ENCODE measurements around the gene ASB6. TPM values are rescaled to one million over a fixed set of nuclear protein-coding genes. Genes with fewer than 3 reads are reported as not detected.

Gene ASB6
- total and polyA plus RNA-seq, 7 donors, result 6.3 to 20.2 (median 8.9) TPM

DNA sequence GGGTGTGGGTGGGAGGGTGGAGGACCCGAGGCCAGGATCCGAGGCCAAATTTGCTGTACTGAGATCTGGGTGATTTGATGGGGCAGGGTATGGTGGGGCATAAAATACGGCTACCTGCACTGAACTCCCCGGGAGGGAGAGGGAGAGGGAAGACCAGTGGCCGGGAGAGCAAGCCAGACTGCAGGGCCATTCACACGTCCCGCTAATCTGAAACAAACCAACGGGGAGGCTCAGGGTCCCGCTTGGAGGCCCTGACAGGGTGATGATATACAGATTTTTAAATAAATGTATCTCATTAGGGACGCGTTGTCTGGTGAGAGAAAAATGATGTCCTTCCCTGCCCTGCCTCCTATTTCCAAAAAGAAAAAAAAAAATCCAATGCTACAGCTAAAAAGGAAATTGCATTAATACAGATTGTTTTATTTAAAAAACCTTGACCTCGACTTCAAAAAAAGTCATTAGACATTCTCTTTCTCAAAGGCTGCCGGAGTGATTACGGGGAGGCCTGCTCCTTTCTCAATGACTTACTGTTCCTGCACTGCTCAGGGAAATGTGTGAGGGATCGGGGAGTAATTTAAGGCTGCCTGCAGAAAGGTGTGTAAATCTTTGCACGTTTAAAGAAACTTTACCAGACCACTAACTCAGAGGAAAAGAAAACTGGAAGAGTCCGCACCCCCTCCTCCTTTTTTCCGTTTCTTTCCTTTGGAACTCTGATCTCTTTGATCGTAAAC, 12.0 kb upstream of the ASB6 start:
- no peak overlapping the region for H3K4me3 ChIP-seq
- no peaks in the 10 kb centered on the region for H3K36me3 ChIP-seq (ENCODE audit: insufficient read depth in 1 of 2, low read depth in 1 of 2)
- ATAC-seq, result no peak
- no peak for DNase-seq
- H3K27me3 ChIP-seq (ENCODE audit: insufficient read depth in 3 of 3, low read length in 2 of 3), result peaks cover 0 to 4% (median 0%) of the 10 kb centered on the region in 3 donors
- H3K27ac ChIP-seq, result no peak overlapping the region
- TF ChIP-seq, protein P1, sequence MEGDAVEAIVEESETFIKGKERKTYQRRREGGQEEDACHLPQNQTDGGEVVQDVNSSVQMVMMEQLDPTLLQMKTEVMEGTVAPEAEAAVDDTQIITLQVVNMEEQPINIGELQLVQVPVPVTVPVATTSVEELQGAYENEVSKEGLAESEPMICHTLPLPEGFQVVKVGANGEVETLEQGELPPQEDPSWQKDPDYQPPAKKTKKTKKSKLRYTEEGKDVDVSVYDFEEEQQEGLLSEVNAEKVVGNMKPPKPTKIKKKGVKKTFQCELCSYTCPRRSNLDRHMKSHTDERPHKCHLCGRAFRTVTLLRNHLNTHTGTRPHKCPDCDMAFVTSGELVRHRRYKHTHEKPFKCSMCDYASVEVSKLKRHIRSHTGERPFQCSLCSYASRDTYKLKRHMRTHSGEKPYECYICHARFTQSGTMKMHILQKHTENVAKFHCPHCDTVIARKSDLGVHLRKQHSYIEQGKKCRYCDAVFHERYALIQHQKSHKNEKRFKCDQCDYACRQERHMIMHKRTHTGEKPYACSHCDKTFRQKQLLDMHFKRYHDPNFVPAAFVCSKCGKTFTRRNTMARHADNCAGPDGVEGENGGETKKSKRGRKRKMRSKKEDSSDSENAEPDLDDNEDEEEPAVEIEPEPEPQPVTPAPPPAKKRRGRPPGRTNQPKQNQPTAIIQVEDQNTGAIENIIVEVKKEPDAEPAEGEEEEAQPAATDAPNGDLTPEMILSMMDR (IDR thresholded peaks at IDR 0.05), result no peak
- intact Hi-C loops (cut with DNase I), result no loop called here
- 44 to 47% (median 45%) methylated on average over 19 of the region's 19 CpGs for WGBS, 3 donors
- H3K9me3 ChIP-seq, result no peaks in the 10 kb centered on the region
- no peaks in the 10 kb centered on the region for H3K4me1 ChIP-seq

DNA sequence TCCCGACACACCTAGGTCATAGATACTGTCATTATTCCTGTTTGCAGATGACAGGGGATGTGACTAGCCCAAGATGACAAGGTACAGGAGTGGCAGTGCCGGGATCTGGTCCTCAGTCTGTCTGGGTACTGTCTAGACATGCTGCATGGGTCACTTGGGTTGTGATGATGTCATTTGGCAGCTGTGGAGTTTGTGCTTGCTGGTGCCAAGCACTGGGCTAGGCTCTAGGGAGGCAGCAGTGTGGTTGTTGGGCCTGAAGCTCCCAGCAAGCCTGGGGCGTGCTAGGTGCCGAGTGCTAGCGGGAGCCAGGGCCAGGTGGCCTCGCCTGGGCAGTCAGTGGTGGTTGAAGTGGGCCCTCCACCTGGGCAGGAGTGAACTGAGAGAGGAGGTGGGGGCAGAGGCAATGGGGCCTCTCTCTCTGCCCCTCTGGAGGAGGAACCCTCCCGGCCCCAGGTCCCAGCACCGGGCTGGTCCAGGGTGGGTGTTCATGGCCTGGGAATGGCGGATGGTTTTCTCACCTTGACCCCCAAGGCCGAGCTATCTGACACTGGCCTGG, 8.8 kb upstream of the ASB6 start:
- H3K4me3 ChIP-seq, result no peak overlapping the region
- TF ChIP-seq, protein P1 (IDR thresholded peaks at IDR 0.05), result no peak
- no peak overlapping the region for H3K27ac ChIP-seq
- H3K27me3 ChIP-seq (ENCODE audit: insufficient read depth in 3 of 3, low read length in 2 of 3), result no peaks in the 10 kb centered on the region
- no peaks in the 10 kb centered on the region for H3K36me3 ChIP-seq (ENCODE audit: insufficient read depth in 1 of 2, low read depth in 1 of 2)
- H3K4me1 ChIP-seq, result no peaks in the 10 kb centered on the region
- 84 to 86% (median 84%) methylated on average over 10 of the region's 10 CpGs for WGBS, 3 donors
- intact Hi-C loops (cut with DNase I), result no loop called here
- ATAC-seq, result no peak
- H3K9me3 ChIP-seq, result no peaks in the 10 kb centered on the region
- no peak for DNase-seq

DNA sequence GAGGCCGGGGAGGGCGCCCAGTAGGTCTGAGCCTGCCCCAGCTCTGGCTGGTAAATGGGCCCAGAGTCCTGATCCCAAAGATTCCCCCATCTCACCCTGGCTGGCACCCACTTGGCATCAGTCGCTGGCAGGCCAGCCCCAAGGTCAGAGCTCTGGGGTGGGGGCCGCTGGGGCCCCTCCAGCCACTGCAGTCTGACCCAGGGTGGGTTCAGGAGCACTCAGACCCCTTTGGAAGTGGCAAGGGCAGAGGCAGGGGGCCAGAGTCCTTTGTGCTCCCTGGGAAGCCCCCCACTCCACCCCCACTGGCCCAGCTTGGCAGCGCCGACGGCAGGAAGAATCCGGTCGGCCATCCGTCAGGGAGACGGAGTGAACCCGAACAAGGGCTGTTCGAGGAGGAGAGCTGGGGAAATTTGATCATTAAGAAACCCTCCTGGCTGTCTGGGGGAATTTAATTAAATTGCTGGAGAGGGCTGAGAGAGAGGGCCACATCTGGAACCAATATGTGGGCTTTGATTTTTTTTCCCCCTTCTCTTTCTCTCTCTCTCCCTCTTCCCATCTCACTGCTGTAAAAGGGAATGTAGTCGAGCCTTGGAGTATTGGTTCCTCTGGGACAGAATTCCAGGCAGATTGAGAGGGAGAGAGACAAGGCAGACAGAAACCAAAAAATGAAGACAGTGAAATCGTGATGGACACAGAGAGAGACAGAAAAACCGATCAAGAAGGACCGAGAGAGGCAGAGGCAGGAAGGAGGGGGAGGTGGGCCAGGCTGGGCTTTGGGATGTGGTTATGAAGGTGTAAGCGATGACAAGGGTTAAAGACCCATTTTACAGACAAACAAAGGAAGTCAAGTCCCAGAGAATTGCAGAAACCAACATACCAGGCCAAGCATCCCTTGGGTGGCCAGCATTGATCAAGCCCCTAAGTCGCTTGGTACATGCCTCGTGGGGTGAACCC, 8.1 kb upstream of the ASB6 start:
- Histone ChIP-seq H3K4me1 (no peaks in the 10 kb centered on the region), H3K36me3 (ENCODE audit: insufficient read depth in 1 of 2, low read depth in 1 of 2) (no peaks in the 10 kb centered on the region), H3K9me3 (no peaks in the 10 kb centered on the region), H3K4me3 (no peak overlapping the region), H3K27ac (no peak overlapping the region), H3K27me3 (ENCODE audit: insufficient read depth in 3 of 3, low read length in 2 of 3) (no peaks in the 10 kb centered on the region)
- ATAC-seq, result no peak
- TF ChIP-seq, protein P1 (IDR thresholded peaks at IDR 0.05), result no peak
- no peak for DNase-seq
- intact Hi-C loops (cut with DNase I), result no loop called here
- 77 to 82% (median 79%) methylated on average over 20 of the region's 20 CpGs for WGBS, 3 donors

DNA sequence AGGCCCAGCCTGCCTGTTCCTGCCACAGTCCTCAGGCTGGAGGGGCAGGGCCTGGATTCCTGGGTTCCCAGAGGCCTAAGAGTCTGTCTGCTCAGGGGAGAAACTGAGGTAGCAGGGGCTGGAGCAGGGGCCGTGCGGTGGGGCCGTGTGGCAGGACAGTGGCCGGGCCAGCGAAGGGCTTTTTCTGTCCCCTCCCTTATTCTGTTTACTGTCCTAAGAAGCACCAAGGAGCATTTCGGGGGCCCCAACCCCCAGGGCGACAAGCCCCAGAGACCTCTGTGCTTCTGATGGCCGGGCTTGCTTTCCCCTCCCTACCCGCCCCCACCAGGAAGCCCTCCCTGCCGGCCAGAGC, 6.8 kb upstream of the ASB6 start:
- 61 to 79% (median 71%) methylated on average over 6 to 10 of the region's 10 CpGs for WGBS, 3 donors
- TF ChIP-seq, protein P1 (IDR thresholded peaks at IDR 0.05), result no peak
- Histone ChIP-seq H3K4me1 (no peaks in the 10 kb centered on the region), H3K36me3 (ENCODE audit: insufficient read depth in 1 of 2, low read depth in 1 of 2) (no peaks in the 10 kb centered on the region), H3K27ac (no peak overlapping the region), H3K9me3 (no peaks in the 10 kb centered on the region), H3K4me3 (no peak overlapping the region), H3K27me3 (ENCODE audit: insufficient read depth in 3 of 3, low read length in 2 of 3) (no peaks in the 10 kb centered on the region)
- no peak for ATAC-seq
- intact Hi-C loops (cut with DNase I), result no loop called here
- DNase-seq, result no peak

Measured in psoas muscle (tissue), 8 donors.